AG09319 (cell line): ENCODE results near the gene PDGFB.

Experiments
- DNase-seq: peaks from one replicate; pipeline ENCODE4 v3.0.0-alpha.2; 2010; ENCODE audit warnings: low read depth; ENCODE audit errors: extremely low read depth
- CTCF ChIP-seq: IDR thresholded peaks from 2 replicates; pipeline ENCODE4 v1.5.1; 2011; ENCODE audit warnings: low read depth, mild to moderate bottlenecking, inconsistent platforms, low read length, moderate library complexity

PDGFB gene

GRCh38 chr22:39215070-39215396 lies 29.7 kb downstream of the PDGFB start:
- no peak for DNase-seq

GRCh38 chr22:39214383-39215069 lies 30.3 kb downstream of the PDGFB start:
- DNase-seq, result no peak
- TF ChIP-seq CTCF, result no peak

More at GRCh38 chr22:39215070-39215396, 29.7 kb downstream of the PDGFB start:
- TF ChIP-seq CTCF, result no peak

GRCh38 chr22:39214006-39214382 lies 30.8 kb downstream of the PDGFB start:
- DNase-seq, result no peak

GRCh38 chr22:39212721-39213376 lies 31.9 kb downstream of the PDGFB start:
- TF ChIP-seq CTCF, result no peak
- no peak for DNase-seq

More at GRCh38 chr22:39214006-39214382, 30.8 kb downstream of the PDGFB start:
- no peak for TF ChIP-seq CTCF

GRCh38 chr22:39209756-39210155 lies 35.0 kb downstream of the PDGFB start:
- TF ChIP-seq CTCF, result no peak
- no peak for DNase-seq

GRCh38 chr22:39208013-39208680 lies 36.6 kb downstream of the PDGFB start:
- DNase-seq, result no peak

More at GRCh38 chr22:39208013-39208680, 36.6 kb downstream of the PDGFB start:
- no peak for TF ChIP-seq CTCF
